Mononuclear cell (primary cell): ENCODE results near the gene CDPF1. TPM values are rescaled to one million over a fixed set of nuclear protein-coding genes. Genes with fewer than 3 reads are reported as not detected.
A peak's percentile ranks its signal among the peaks of the same experiment; 100 is the strongest.

Source experiments
- H3K27me3 ChIP-seq: 2 replicates; pipeline ENCODE4 v1.6.0; 2011; ENCODE audit warnings: low read length, control low read depth; ENCODE audit not compliant: insufficient read depth
- H3K4me1 ChIP-seq: 2 replicates; pipeline ENCODE4 v1.5.1; 2011; ENCODE audit warnings: mild to moderate bottlenecking, low read length, control low read depth; ENCODE audit not compliant: insufficient read depth
- H3K4me3 ChIP-seq: 2 replicates; pipeline ENCODE4 v1.5.1; 2011; ENCODE audit warnings: mild to moderate bottlenecking, low read length, moderate library complexity
- H3K9me3 ChIP-seq: 2 replicates; pipeline ENCODE4 v1.5.1; 2011; ENCODE audit warnings: low read depth, mild to moderate bottlenecking, control low read depth, low read length
- total RNA-seq: library from RNA; depleted of rRNA; stranded (reverse); fragments of >200 nt; gene quantifications from one replicate; pipeline ENCODE4 v1.2.3, GENCODE V29; 2012

Gene CDPF1
- total RNA-seq, result 1.6 TPM

- Histone ChIP-seq H3K27me3 (no peaks in the 10 kb centered on the region), H3K9me3 (no peaks in the 10 kb centered on the region), H3K4me3 (peak within 1 kb of the TSS; percentile 66), H3K4me1 (peaks cover 23% of the 10 kb centered on the region)
Measured at GRCh38 chr22:46250035-46250782, at the start of gene CDPF1. Gene CDPF1, minus strand, starts transcription at chr22:46250293. Its CDS starts 2,009 bp downstream, at chr22:46248284.

GRCh38 chr22:46299101-46299500 lies 49.0 kb upstream of the CDPF1 start:
- Histone ChIP-seq H3K27me3 (no peaks in the 10 kb centered on the region), H3K4me3 (no peak overlapping the region), H3K4me1 (peaks cover 28% of the 10 kb centered on the region), H3K9me3 (no peaks in the 10 kb centered on the region)

GRCh38 chr22:46297151-46297812 lies 47.2 kb upstream of the CDPF1 start:
- H3K9me3 ChIP-seq, result no peaks in the 10 kb centered on the region
- no peaks in the 10 kb centered on the region for H3K27me3 ChIP-seq
- H3K4me1 ChIP-seq, result peaks cover 45% of the 10 kb centered on the region
- peak overlapping the region; percentile 51 for H3K4me3 ChIP-seq

- Histone ChIP-seq H3K4me3 (peak within 1 kb of the TSS; percentile 51), H3K4me1 (peaks cover 45% of the 10 kb centered on the region), H3K27me3 (no peaks in the 10 kb centered on the region), H3K9me3 (no peaks in the 10 kb centered on the region)
Measured at GRCh38 chr22:46296257-46297150, 46.4 kb upstream of the CDPF1 start, which contains the start of gene GTSE1. Gene GTSE1, plus strand, starts transcription at chr22:46296870. Its CDS starts 531 bp downstream, at chr22:46297401.

GRCh38 chr22:46295277-46295971 lies 45.3 kb upstream of the CDPF1 start:
- Histone ChIP-seq H3K4me1 (peaks cover 51% of the 10 kb centered on the region), H3K9me3 (no peaks in the 10 kb centered on the region), H3K4me3 (no peak overlapping the region), H3K27me3 (no peaks in the 10 kb centered on the region)

GRCh38 chr22:46294784-46295183 lies 44.7 kb upstream of the CDPF1 start:
- Histone ChIP-seq H3K4me1 (peaks cover 52% of the 10 kb centered on the region), H3K9me3 (no peaks in the 10 kb centered on the region), H3K27me3 (no peaks in the 10 kb centered on the region), H3K4me3 (no peak overlapping the region)

GRCh38 chr22:46293577-46294260 lies 43.6 kb upstream of the CDPF1 start:
- Histone ChIP-seq H3K4me3 (no peak overlapping the region), H3K4me1 (peaks cover 60% of the 10 kb centered on the region), H3K9me3 (no peaks in the 10 kb centered on the region), H3K27me3 (no peaks in the 10 kb centered on the region)

- H3K27me3 ChIP-seq, result no peaks in the 10 kb centered on the region
- H3K9me3 ChIP-seq, result no peaks in the 10 kb centered on the region
- no peak overlapping the region for H3K4me3 ChIP-seq
- peaks cover 66% of the 10 kb centered on the region for H3K4me1 ChIP-seq
Measured at GRCh38 chr22:46292732-46293131, 42.6 kb upstream of the CDPF1 start.

GRCh38 chr22:46292173-46292572 lies 42.1 kb upstream of the CDPF1 start:
- Histone ChIP-seq H3K4me3 (no peak overlapping the region), H3K9me3 (no peaks in the 10 kb centered on the region), H3K4me1 (peaks cover 66% of the 10 kb centered on the region), H3K27me3 (no peaks in the 10 kb centered on the region)

GRCh38 chr22:46290843-46291785 lies 41.0 kb upstream of the CDPF1 start:
- Histone ChIP-seq H3K27me3 (no peaks in the 10 kb centered on the region), H3K4me1 (peaks cover 65% of the 10 kb centered on the region), H3K4me3 (no peak overlapping the region), H3K9me3 (no peaks in the 10 kb centered on the region)

- H3K4me1 ChIP-seq, result peaks cover 57% of the 10 kb centered on the region
- no peak overlapping the region for H3K4me3 ChIP-seq
- H3K9me3 ChIP-seq, result no peaks in the 10 kb centered on the region
- no peaks in the 10 kb centered on the region for H3K27me3 ChIP-seq
Measured at GRCh38 chr22:46290121-46290842, 40.2 kb upstream of the CDPF1 start.

GRCh38 chr22:46289244-46289891 lies 39.3 kb upstream of the CDPF1 start:
- Histone ChIP-seq H3K27me3 (no peaks in the 10 kb centered on the region), H3K9me3 (no peaks in the 10 kb centered on the region), H3K4me1 (peaks cover 55% of the 10 kb centered on the region), H3K4me3 (no peak overlapping the region)
